Cardiac septum (tissue), 1 donor: Measurements from ENCODE around the gene EMID1. TPM values are rescaled to one million over a fixed set of nuclear protein-coding genes. Genes with fewer than 3 reads are reported as not detected.

Experiments used
- DNase-seq: peaks from one replicate; pipeline ENCODE4 v3.0.0-alpha.2; 2020; ENCODE audit warnings: low spot score
- intact Hi-C: fragments of 100-400 bp; cut with DNase I; formaldehyde crosslinking; loops from one replicate; pipeline ENCODE4 v1.14.0; 2022
- long read RNA-seq: library from polyadenylated mRNA; unstranded; transcript quantifications from one replicate; pipeline ENCODE4 v2.0.0, GENCODE V29; 2021
- total RNA-seq: library from RNA; stranded (reverse); fragmentation: NEBNext Ultra II Directional; extraction: Animal tissue kit (Norgen Biotek cat#: 25700); gene quantifications from one replicate; pipeline ENCODE4 v1.2.1, GENCODE V29; 2021
- donor health status: DM: no; HTN: no; CAD: no.

Gene EMID1
- total RNA-seq = 1.3 TPM
- long read RNA-seq = 0 reads

- no peak for DNase-seq
- intact Hi-C loops = no loop called here
Measured at GRCh38 chr22:29205594-29206371, at the start of gene EMID1. EMID1 (plus strand) TSS chr22:29205896; CDS start chr22:29206039, 143 bp downstream.

- intact Hi-C loops = loop anchor here (2.0 kb wide), 2 partner anchors 89 to 301 kb away; no protein-coding TSS in a partner anchor
- peak; percentile 31 for DNase-seq
Measured at GRCh38 chr22:29155966-29156365, 49.7 kb upstream of the EMID1 start.

GRCh38 chr22:29156507-29156906 is 49.2 kb upstream of the EMID1 start:
- peak; percentile 51 for DNase-seq
- intact Hi-C loops = loop anchor here (2.0 kb wide), 1 partner anchor 302 kb away; no protein-coding TSS in a partner anchor

GRCh38 chr22:29157759-29158535 is 47.7 kb upstream of the EMID1 start:
- peak; percentile 43 for DNase-seq
- intact Hi-C loops = loop anchor here (2.0 kb wide), 1 partner anchor 303 kb away; no protein-coding TSS in a partner anchor

- peak; percentile 19 for DNase-seq
- intact Hi-C loops = no loop called here
Measured at GRCh38 chr22:29158546-29158945, 47.1 kb upstream of the EMID1 start.

- intact Hi-C loops = no loop called here
- peak; percentile 46 for DNase-seq
Measured at GRCh38 chr22:29163808-29164207, 41.9 kb upstream of the EMID1 start.

- DNase-seq = peak; percentile 35
- intact Hi-C loops = no loop called here
Measured at GRCh38 chr22:29165321-29166060, 40.2 kb upstream of the EMID1 start.

GRCh38 chr22:29166180-29166579 is 39.5 kb upstream of the EMID1 start:
- peak; percentile 9 for DNase-seq

GRCh38 chr22:29167032-29167911 is 38.4 kb upstream of the EMID1 start:
- peak; percentile 44 for DNase-seq
- intact Hi-C loops = no loop called here

More at GRCh38 chr22:29166180-29166579, 39.5 kb upstream of the EMID1 start:
- intact Hi-C loops = no loop called here

GRCh38 chr22:29171721-29172120 is 34.0 kb upstream of the EMID1 start:
- peak; percentile 67 for DNase-seq
- intact Hi-C loops = no loop called here

GRCh38 chr22:29172216-29172615 is 33.5 kb upstream of the EMID1 start:
- peak; percentile 68 for DNase-seq
- intact Hi-C loops = no loop called here

GRCh38 chr22:29175312-29175835 is 30.3 kb upstream of the EMID1 start:
- no peak for DNase-seq
- intact Hi-C loops = no loop called here

- peak; percentile 36 for DNase-seq
- intact Hi-C loops = no loop called here
Measured at GRCh38 chr22:29183971-29184848, 21.5 kb upstream of the EMID1 start.

- intact Hi-C loops = no loop called here
- DNase-seq = peak; percentile 51
Measured at GRCh38 chr22:29184849-29185490, 20.7 kb upstream of the EMID1 start.

GRCh38 chr22:29186302-29186701 is 19.4 kb upstream of the EMID1 start:
- intact Hi-C loops = no loop called here
- no peak for DNase-seq

- DNase-seq = peak; percentile 54
- intact Hi-C loops = no loop called here
Measured at GRCh38 chr22:29187831-29188230, 17.9 kb upstream of the EMID1 start.

GRCh38 chr22:29190051-29190450 is 15.6 kb upstream of the EMID1 start:
- DNase-seq = peak; percentile 53
- intact Hi-C loops = no loop called here
